ENCODE measurements around the gene MESP2.
"Not testable (repeated sequence)": the region's sequence is repeated elsewhere in the genome, so short reads cannot be mapped to it uniquely, and the experiment has no call there.

DNA sequence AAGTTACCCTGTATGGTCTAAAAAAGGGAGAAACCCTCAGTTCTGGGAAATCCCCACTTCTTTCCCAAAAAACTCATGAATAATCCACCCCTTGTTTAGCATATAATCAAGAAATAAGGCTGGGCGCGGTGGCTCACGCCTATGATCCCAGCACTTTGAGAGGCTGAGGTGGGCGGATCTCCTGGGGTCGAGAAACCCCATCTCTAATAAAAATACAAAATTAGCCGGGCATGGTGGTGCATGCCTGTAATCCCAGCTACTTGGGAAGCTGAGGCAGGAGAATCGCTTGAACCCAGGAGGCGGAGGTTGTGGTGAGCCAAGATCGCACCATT lies 6.5 kb downstream of the MESP2 start:
- TF ChIP-seq, protein P1, sequence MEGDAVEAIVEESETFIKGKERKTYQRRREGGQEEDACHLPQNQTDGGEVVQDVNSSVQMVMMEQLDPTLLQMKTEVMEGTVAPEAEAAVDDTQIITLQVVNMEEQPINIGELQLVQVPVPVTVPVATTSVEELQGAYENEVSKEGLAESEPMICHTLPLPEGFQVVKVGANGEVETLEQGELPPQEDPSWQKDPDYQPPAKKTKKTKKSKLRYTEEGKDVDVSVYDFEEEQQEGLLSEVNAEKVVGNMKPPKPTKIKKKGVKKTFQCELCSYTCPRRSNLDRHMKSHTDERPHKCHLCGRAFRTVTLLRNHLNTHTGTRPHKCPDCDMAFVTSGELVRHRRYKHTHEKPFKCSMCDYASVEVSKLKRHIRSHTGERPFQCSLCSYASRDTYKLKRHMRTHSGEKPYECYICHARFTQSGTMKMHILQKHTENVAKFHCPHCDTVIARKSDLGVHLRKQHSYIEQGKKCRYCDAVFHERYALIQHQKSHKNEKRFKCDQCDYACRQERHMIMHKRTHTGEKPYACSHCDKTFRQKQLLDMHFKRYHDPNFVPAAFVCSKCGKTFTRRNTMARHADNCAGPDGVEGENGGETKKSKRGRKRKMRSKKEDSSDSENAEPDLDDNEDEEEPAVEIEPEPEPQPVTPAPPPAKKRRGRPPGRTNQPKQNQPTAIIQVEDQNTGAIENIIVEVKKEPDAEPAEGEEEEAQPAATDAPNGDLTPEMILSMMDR (IDR thresholded peaks at IDR 0.05; ENCODE audit: control extremely low read depth in 1 of 3, insufficient read depth in 1 of 3, low read depth in 1 of 3, low read length in 3 of 3) = not testable (repeated sequence)
- TF ChIP-seq KDM1A (IDR thresholded peaks at IDR 0.05; ENCODE audit: borderline replicate concordance, low read length); HDAC2 (IDR thresholded peaks at IDR 0.05; ENCODE audit: borderline replicate concordance in 1 of 2, low read depth in 2 of 2, low read length in 2 of 2); POLR2AphosphoS5 (IDR thresholded peaks at IDR 0.05; ENCODE audit: low read depth, low read length); SRF (IDR thresholded peaks at IDR 0.05; ENCODE audit: low read depth, low read length); FOSL1 (IDR thresholded peaks at IDR 0.05; ENCODE audit: insufficient read depth, low read depth, low read length); EP300 (IDR thresholded peaks at IDR 0.05; ENCODE audit: borderline replicate concordance in 1 of 2, low read depth in 2 of 2, low read length in 2 of 2); RNF2 (IDR thresholded peaks at IDR 0.05; ENCODE audit: borderline replicate concordance, low read depth, low read length, missing control alignments, poor library complexity, severe bottlenecking); SUZ12 (IDR thresholded peaks at IDR 0.05; ENCODE audit: low read length); CEBPB (IDR thresholded peaks at IDR 0.05; ENCODE audit: low read depth, low read length); POLR2A (IDR thresholded peaks at IDR 0.05; ENCODE audit: control extremely low read depth in 1 of 2, low read depth in 2 of 2, low read length in 2 of 2): not testable (repeated sequence)
- TF ChIP-seq, protein P2, sequence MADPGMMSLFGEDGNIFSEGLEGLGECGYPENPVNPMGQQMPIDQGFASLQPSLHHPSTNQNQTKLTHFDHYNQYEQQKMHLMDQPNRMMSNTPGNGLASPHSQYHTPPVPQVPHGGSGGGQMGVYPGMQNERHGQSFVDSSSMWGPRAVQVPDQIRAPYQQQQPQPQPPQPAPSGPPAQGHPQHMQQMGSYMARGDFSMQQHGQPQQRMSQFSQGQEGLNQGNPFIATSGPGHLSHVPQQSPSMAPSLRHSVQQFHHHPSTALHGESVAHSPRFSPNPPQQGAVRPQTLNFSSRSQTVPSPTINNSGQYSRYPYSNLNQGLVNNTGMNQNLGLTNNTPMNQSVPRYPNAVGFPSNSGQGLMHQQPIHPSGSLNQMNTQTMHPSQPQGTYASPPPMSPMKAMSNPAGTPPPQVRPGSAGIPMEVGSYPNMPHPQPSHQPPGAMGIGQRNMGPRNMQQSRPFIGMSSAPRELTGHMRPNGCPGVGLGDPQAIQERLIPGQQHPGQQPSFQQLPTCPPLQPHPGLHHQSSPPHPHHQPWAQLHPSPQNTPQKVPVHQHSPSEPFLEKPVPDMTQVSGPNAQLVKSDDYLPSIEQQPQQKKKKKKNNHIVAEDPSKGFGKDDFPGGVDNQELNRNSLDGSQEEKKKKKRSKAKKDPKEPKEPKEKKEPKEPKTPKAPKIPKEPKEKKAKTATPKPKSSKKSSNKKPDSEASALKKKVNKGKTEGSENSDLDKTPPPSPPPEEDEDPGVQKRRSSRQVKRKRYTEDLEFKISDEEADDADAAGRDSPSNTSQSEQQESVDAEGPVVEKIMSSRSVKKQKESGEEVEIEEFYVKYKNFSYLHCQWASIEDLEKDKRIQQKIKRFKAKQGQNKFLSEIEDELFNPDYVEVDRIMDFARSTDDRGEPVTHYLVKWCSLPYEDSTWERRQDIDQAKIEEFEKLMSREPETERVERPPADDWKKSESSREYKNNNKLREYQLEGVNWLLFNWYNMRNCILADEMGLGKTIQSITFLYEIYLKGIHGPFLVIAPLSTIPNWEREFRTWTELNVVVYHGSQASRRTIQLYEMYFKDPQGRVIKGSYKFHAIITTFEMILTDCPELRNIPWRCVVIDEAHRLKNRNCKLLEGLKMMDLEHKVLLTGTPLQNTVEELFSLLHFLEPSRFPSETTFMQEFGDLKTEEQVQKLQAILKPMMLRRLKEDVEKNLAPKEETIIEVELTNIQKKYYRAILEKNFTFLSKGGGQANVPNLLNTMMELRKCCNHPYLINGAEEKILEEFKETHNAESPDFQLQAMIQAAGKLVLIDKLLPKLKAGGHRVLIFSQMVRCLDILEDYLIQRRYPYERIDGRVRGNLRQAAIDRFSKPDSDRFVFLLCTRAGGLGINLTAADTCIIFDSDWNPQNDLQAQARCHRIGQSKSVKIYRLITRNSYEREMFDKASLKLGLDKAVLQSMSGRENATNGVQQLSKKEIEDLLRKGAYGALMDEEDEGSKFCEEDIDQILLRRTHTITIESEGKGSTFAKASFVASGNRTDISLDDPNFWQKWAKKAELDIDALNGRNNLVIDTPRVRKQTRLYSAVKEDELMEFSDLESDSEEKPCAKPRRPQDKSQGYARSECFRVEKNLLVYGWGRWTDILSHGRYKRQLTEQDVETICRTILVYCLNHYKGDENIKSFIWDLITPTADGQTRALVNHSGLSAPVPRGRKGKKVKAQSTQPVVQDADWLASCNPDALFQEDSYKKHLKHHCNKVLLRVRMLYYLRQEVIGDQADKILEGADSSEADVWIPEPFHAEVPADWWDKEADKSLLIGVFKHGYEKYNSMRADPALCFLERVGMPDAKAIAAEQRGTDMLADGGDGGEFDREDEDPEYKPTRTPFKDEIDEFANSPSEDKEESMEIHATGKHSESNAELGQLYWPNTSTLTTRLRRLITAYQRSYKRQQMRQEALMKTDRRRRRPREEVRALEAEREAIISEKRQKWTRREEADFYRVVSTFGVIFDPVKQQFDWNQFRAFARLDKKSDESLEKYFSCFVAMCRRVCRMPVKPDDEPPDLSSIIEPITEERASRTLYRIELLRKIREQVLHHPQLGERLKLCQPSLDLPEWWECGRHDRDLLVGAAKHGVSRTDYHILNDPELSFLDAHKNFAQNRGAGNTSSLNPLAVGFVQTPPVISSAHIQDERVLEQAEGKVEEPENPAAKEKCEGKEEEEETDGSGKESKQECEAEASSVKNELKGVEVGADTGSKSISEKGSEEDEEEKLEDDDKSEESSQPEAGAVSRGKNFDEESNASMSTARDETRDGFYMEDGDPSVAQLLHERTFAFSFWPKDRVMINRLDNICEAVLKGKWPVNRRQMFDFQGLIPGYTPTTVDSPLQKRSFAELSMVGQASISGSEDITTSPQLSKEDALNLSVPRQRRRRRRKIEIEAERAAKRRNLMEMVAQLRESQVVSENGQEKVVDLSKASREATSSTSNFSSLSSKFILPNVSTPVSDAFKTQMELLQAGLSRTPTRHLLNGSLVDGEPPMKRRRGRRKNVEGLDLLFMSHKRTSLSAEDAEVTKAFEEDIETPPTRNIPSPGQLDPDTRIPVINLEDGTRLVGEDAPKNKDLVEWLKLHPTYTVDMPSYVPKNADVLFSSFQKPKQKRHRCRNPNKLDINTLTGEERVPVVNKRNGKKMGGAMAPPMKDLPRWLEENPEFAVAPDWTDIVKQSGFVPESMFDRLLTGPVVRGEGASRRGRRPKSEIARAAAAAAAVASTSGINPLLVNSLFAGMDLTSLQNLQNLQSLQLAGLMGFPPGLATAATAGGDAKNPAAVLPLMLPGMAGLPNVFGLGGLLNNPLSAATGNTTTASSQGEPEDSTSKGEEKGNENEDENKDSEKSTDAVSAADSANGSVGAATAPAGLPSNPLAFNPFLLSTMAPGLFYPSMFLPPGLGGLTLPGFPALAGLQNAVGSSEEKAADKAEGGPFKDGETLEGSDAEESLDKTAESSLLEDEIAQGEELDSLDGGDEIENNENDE (IDR thresholded peaks at IDR 0.05; ENCODE audit: insufficient replicate concordance, low read length) = not testable (repeated sequence)
